Stimulated activated CD8-positive, alpha-beta memory T cell treated with anti-CD3 and anti-CD28 coated beads, Interleukin-15, amount 100 ng/mL, for 4 hours (primary cell): ENCODE results near the gene CSF2RB.

Source experiments
- DNase-seq, 2 donors: peaks; one replicate each; pipeline ENCODE4 v3.0.0-alpha.2; 2020; ENCODE audit warnings: low read depth in 2 of 2

CSF2RB gene

DNA sequence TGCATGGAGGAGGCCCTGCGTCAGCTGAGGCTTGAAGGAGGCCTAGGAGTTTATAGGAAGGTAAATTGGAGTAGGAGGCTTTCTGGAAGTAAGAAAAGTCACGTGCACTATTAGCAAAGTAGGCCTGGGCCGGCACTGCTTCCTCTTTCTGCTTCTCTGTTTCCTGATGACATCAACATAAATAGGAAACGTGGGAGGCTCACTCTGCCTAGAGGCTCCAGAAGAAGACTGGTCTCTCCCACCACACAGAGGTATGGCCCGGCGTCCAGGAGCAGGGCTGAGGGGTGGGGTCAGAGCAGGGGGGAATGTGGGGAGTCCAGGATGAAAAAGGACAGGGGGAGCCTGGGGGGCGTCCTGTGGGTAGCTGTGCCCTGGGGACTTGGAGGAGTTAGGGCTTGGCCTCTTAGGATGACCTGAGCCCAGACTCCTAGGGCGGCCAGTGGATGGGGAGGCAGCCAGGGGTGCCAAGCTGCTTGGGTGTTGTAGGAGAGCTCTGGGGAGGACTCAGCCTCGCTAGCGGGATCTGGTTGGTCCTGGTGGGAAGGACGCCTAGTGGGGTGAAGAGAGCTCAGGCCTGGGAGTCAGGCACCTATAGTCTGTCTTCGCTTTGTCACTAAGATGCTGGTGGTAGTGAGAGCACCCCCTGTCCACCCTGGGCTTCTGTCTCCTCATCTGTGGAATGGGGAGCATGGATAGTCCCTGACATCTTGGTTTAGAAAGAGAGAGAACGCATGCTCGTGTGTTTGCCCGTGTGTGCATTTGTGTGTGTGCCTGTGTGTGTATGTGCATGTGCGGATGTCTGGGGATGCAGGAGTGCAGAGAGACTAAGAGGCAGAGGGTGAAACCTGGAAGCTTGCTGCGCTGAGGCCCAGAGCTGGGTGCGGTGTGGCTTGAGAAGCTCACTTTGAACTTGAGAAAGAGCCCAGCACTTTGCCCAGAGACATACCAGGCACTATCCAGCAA, at the start of gene CSF2RB:
Gene CSF2RB, plus strand, starts transcription at position 202 of the 963 bp plus-strand sequence. CDS start 8,580 bp downstream, outside the sequence.
- no peak for DNase-seq

DNA sequence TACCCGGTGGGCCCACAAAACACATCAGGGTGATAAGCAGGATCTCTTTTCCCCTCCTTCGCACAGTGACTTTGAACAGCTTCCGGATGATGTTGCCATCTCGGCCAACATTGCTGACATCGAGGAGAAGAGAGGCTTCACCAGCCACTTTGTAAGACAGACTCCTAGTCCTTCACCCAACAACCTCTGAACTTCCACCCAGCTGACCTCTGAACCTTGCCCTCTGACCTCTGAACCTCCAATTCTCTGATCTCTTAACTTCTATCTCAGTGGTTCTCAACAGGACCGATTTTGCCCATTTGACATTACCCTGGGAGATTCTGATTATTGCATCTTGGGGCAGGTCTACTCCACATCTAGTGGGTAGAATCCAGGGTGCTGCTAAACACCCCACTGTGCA, 49.4 kb upstream of the CSF2RB start:
- DNase-seq = no peak

DNA sequence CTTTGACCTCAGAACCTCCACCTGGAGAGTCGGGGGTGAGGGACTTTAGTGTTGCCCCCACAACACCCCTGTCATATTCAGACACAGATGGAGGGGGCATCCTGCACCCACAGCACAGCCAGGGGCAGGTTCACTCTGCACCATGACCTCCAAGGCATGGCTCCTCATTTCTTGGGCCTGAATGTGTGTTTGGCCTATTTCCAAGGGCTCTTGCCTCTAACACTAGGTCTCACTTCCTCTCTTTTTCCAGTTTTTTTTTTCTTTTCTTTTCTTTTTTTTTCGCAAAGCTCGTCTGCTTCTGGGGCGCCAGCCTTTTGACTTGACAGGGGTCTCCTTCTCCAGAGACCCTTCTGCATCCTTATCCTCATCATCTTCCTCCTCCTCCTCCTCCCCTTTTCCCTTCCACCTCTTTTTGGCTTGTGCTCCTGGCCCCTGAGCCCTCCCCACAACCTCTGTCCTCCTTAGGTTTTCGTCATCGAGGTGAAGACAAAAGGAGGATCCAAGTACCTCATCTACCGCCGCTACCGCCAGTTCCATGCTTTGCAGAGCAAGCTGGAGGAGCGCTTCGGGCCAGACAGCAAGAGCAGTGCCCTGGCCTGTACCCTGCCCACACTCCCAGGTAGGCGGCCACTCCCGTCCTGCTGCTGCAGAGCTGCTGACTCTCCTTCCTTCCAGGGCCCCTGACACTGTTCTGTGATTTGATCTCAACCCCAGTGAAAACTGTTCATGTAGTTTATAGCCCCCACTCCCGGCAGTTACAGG, 48.8 kb upstream of the CSF2RB start:
- DNase-seq = no peak

DNA sequence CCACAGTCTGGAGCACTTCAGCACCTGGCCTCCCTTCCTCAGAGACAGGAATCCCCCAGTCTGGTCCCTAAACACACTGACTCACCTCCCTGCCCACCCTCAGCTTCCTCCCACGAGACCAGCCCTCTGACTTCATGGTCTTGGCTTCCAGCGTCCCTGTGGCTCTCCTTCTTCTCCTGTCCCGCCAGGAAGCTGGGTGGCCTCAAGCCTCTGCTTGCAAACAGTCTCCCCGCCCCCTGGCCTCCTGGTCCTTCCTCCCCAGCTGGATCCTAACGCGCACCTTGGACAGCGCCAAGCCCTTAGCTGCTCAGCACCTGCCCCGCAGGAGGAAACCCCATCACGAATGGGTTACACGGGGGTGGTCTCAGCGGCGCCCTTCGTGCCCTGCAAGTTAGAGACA, 48.1 kb upstream of the CSF2RB start:
- DNase-seq = no peak

DNA sequence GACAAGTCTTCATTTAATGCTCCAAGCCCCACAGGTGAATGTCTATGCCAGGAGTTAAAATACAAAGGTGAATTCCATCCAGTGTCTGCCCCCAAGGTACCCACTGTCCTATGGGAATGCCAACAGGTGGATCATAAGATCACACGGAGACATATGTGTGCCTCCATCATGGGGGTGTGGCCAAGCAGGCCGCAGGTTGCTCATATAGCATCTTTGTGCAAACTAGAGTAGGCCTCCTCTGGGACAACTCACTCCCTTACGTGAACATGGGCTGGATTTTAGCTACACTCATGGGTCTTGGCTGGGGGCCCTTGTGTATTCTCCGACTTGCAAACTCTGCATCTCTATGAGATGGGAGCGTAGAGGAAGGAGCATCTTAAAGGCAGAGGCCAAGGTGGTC, 45.7 kb upstream of the CSF2RB start:
- DNase-seq = no peak

DNA sequence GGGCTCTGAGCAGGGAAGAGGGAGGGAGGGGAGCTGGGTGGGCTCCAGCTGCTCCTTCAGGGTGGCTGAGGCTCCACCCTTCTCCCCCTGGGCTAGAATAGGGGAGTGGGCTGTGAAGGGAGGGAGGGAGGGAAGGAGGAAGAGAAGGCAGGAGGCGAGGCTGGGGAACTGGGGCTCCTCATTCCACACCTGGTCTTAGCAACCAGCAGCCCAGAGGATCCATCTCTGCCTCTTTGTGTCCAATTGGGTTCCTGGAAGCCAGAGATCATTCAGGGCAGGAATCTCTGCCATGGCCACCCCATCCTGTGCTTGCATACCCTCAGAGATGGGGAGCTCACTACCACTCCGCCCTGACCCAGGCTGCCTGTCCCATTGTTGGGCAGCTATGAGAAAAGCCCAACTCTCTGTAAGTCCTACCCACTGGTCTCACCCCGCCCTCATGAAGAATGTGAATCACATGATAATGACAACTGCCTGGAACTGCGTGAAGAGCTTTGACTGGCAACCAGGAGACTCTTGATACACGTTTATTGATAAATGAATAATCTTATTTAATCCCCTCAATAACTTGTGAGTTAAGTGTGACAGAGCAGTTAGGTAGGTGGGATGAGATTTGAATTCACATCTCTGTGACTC, 44.8 kb upstream of the CSF2RB start:
- DNase-seq = no peak

DNA sequence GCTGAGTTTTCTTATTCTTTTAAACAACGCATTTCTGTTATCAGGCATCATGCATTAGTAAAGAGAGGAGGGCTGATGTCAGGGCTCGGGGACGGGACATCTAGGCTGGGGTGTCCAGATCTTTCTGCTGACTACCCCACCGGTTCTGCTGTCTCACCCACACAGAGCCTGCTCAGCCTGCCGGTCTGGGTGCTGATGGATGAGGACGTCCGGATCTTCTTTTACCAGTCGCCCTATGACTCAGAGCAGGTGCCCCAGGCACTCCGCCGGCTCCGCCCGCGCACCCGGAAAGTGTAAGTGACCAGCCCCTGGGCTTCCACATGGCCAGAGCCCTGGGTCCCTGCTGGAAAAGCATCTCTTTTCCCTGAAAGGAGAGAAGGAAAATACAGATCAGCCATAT, 43.2 kb upstream of the CSF2RB start:
- no peak for DNase-seq

DNA sequence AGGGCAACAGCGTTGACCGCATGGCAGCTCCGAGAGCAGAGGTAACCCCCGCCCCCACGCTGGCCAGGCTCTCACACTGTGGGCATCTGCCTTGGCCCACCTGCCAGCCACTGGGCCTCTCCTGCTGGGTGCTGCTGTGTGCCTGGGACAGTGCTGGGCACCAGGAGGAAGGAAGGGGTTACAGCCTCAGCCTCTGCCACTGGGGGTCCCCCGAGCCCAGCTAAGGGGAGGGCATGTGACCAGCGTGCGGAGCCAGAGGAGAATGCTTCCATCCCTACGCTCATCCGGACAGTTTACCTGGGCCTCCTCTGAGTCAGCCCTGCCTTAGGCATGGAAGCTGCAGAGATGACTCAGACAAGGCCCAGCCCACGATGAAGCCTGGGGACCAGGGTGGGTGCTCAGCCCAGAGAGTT, 41.8 kb upstream of the CSF2RB start:
- no peak for DNase-seq

DNA sequence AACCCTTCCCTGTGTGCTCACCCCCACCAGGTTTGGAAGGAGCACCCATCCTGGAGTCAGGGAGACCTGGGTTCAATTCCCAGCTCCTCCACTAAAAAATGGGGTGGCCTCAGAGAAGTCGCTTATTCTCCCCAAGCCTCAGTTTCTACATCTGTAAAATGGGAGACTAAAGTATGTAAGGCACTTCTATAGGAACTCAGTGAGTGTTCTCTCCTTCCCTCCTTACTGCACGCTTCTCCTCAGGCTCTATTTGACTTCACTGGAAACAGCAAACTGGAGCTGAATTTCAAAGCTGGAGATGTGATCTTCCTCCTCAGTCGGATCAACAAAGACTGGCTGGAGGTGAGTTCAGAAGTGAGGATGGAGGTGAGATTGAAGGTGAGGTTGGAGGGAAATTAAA, 41.3 kb upstream of the CSF2RB start:
- no peak for DNase-seq

DNA sequence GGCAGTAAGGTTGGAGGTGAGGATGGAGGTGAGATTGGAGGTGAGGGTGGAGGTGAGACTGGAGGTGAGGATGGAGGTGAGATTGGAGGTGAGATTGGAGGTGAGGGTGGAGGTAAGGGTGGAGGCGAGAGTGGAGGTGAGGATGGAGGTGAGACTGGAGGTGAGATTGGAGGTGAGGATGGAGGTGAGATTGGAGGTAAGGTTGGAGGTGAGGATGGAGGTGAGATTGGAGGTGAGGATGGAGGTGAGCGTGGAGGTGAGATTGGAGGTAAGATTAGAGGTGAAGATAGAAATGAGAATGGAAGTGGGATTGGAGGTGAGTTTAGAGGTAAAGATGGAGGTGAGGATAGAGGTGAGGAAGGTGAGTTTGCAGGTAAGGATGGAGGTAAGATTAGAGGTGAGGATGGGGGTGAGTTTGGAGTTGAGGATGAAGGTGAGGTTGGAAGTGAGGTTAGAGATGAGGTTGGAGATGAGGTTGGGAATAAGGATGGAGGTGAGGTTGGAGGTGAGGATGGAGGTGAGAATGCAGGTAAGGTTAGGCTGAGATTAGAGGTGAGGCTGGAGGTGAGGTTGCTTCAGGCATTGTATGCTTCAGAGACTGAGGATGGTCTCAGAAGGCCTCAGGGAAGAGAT, 40.4 kb upstream of the CSF2RB start:
- DNase-seq = no peak

DNA sequence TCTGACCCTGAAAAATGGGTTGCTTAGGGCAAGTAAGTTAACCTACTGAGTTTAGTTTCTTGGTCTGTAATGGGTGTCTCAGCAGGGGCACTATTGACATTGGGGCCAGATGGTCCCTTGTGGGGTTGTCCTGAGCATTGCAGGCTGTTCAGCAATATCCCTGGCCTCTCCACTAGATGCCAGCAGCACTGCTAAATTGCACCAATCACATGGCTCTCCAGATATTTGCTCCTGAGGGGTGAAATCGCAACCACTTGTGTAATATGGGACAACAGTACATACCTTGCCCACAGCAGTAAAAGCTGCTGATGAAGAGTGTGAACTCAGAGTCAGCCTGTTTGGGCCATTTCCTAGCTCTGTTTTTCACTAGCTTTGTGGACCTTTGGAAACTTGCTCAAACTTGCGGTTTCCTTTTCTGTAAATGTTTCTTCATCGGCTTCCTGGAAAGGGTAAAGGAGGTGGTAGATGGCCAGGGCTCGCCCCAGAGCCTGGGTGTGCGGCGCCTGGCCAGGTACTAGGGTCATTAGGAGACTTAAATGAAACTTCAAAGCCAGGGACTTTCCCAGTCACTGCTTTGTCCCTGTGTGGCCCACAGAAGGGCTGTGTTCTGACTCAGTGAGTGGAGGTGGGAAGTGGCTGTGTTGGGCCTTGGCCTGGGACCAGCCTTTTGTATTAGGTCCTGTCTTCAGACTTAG, 39.7 kb upstream of the CSF2RB start:
- no peak for DNase-seq

DNA sequence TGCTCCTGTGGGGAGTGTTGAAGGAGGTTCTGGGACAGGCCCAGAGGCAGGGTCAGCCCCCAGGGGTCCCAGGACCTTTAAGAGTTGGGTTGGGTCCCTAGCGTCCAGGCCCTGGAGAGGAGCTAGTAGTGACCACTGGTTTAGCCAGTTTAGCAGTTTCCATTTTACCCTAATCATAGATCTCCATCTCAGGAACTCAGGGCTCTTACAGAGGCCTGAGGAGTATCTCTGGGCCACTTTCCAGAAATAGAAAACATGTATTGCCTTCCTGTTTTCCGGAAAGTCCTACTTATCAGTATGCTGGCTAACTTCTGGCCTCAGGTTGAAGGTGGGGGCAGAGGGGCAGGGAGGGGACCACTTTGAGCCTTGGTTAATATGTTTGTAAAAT, 39.1 kb upstream of the CSF2RB start:
- DNase-seq = no peak

DNA sequence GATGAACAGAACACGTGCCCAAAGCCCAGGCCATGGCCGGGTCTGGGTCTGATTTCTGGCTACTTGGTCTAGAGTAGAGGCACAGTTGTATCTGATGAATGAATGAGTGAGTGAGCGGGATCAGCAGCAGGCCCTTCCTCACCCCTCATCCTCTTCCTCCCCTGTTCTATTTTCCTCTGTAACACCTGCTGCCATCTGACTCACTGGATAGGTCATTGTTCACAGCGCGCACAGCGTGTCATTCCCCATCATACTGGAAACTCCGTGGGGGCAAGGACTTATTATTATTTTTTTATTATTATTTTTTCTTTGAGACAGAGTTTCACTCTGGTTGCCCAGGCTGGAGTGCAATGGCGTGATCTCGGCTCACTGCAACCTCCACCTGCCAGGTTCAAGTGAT, 38.7 kb upstream of the CSF2RB start:
- no peak for DNase-seq

DNA sequence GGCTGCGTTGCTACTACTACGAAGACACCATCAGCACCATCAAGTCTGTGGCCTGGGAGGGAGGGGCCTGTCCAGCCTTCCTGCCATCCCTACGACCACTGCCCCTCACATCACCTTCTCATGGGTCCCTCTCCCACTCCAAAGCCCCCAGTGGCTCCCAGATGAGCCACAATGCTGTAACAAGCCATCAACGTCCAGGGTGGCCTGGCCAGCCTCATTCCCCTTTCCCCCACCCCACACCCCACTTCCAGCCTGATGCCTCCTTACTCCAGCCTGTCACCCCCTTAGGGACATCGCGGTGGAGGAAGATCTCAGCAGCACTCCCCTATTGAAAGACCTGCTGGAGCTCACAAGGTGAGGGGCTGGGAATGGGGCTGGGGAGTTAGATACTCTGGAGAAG, 37.7 kb upstream of the CSF2RB start:
- no peak for DNase-seq

DNA sequence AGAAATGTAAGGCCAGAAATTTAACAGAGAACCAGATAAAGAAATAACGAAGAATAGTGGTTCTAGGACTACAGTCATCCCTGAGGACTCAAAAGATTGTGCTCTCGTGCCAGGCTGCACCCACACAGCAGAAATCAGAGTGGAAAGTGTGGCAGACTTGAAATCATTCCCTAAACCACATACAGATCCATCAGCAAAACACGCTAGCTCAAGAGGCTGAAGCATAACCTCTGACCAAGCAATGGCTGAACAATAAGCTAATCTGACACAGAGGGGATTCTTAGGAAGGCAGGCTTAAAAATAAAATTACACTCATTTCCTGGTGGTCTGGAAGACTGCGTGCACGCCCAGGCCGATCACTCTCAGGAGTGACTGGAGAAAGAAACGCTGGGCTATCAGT, 33.7 kb upstream of the CSF2RB start:
- DNase-seq = no peak

DNA sequence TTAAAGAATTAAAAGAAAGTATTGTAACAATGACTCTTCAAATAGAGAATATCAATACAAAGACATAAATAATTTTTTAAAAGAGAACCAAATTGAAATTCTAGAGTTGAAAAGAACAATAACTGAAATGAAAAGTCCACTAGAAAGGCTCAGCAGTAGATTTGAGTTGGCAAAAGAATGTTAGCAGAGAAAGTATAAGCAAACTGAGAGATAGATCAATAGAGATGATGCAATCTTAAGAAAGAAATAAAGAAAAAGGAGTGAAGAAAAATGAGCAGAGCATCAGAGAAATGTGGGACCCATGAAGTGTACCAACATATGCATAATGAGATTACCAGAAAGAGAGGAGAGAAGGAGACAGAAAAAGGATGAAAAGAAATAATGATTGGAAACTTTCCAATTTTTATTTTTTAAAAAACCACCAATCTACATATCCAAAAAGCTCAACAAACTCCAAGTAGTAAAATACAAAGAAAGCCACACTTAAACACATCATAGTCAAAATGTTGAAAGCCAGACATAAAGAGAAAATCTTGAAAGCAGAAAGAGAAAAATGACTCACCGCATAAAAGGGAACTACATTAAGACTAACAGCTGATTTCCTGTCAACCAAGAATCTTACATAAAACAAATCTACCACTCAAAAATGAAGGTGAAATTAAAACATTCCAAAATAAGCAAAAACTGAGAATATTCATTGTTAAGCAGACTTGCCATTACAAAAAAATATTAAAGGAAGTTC, 31.8 kb upstream of the CSF2RB start:
- DNase-seq = no peak

DNA sequence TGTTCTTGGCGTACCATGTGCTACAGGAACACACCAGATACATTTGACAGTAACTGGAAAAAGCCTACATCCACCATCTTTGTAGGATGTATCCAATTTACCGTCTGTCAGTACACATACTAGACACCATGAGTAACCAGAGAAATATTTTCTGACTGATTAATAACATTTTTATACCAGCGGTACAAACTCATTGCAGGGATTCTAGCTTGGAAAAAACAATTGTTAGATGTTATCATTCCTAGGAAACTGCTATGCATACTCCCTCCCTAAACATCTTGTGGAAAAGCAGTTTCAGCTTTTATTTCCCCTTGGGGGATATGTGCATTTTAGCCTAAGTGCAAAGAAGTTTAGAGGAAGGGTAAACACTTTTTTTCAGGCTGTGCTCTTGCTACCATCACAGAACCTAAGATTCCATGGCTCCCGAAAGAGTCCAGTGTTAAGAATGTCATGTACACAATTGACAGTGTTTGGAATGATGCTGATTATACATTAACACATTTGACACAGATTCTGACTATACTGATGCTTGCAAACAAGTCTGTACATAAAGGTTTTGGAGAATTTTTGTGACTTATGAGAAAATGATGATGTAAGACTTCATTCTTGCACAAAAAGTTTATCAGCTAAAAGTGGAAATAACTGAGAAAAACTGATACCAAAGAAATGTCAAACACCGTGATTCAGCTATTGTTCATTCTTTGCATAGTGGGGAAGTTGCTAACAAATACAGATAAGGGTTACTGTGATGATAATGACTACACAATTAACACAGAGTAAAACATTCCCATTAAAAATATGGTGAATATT, 28.9 kb upstream of the CSF2RB start:
- no peak for DNase-seq

DNA sequence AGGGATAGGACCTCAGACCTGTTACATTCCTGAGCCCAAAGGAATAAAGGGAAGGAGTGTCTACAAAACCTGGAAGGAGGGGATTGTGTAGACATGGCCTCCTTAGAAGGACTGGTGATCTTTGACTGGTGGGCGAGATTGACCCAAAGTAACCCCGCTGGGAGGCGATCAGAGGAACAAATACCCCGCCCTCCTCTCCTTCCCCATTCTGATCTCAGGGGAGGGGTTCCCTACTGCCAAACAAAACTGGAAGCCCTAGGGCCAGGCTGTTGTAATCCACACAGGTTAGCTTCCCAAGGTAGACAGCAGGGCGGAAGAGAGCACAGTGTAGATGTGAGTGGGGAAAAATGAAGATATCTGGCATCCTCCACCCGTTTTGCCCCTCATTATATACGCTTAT, 28.0 kb upstream of the CSF2RB start:
- DNase-seq = no peak

DNA sequence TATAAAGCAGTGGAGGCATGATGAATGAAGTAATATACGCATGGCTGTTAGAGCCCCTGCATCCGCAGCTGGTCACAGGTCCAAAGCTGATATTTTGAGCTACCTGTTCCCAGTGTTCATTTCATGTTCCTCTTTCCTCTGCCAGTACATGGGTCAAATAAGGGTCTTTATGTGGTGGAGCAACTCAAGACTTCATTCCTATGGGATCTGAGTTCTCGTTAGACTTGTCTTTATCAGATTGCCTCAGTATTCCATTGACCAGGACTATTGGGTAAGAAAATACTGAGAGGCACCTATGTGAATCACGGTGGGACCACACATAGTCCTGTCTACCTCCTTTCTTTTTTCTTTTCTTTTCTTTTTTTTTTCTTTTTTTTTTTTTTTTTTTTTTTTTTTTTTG, 27.4 kb upstream of the CSF2RB start:
- DNase-seq = no peak

DNA sequence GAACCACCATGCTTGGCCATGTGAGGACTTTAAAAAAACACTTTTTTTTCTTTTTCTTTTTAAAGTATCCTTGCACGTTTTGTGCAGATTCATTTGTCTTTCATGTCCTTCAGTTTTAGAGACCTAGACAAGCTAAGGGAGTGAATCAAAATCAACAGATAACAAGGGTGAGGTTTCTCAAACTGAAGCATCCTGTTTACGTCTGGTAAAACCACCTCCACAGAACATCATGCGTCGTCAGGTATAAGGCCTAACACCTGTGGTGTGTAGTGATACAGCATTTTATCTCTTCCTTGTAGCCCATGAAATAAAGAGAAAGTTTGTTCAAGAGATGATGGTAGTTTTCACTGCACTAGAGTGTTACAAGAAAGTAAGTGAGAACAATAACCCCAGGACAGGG, 26.3 kb upstream of the CSF2RB start:
- DNase-seq = no peak
